ENCODE measurements around the gene MUL1. TPM values are rescaled to one million over a fixed set of nuclear protein-coding genes. Genes with fewer than 3 reads are reported as not detected.
"Not testable (repeated sequence)": the region's sequence is repeated elsewhere in the genome, so short reads cannot be mapped to it uniquely, and the experiment has no call there.

The MUL1 gene
- total RNA-seq, 1 experiment from 2014 or later, result 23.6 TPM

DNA sequence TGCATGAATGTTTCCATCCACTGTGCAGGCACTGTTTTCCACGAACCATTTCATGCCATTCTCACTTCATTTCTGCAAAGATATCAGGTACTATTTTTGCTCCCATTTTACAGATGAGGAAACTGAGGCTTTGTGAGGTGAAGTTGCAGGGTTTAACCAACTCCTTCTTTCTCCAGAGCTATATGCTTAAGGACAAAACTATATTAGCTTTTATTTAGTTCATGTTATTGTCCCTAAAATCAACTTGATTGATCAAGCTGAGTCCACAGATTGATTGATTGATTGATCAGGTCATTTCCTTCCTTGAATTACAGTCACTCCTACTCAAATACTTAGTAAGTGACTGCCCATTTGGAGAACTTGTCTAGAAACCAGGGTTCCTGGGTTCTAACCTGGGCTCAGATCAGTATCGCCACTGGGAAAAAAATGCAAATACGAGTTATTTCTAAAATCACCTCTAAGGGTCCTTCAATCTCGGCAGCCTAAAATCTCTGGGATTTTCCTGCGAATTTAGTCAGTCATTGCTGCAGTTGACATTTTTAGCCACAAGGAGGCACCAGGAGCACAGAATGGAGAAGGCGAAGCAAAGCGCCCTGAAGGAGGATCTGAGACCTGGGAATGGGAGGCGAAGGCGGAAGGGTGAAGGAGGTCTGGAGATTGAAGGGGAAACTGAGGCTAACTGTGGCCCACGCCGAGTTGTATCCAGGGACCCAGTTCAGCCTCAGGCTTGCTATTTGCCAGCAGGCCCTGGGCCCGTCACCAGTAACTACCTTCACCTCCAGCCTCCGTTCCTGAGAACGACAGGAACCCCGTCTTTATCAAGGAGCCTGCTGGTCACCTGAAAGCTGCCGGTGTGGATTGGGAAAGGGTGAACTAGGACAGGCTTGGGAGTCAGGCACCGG, 14.3 kb upstream of the MUL1 start:
- peak; percentile 74 for DNase-seq (ENCODE audit: low read depth)
- in situ Hi-C loops (cut with HindIII; ENCODE audit: low pct_unique_long_range_greater_than_20kb, low sequenced_read_pairs), result no loop called here

DNA sequence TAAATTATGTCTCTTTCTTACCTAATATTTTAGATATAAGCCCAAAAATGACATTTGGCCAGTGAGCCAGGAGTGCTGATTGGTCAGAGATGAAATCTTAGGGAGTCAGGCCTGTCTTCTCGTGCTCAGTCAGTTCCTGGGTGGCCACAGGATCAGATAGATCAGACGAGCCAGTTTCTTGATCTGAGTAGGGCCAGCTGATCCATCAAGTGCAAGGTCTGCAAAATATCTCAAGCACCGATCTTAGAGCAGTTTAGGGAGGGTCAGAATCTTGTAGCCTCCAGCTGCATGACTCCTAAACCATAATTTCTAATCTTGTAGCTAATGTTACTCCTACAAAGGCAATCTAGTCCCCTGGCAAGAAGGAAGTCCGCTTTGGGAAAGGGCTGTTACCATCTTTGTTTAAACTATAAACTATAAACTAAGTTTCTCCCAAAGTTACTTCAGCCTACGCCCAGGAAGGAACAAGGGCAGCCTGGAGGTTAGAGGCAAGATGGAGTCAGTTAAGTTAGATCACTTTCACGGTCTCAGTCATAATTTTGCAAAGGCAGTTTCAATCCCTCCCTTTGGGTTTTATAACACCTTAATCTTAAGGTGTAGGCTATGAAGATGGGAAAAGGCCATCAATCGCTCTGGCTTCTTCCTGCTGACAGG, 11.8 kb upstream of the MUL1 start:
- DNase-seq (ENCODE audit: low read depth); in situ Hi-C loops (cut with HindIII; ENCODE audit: low pct_unique_long_range_greater_than_20kb, low sequenced_read_pairs): not testable (repeated sequence)

DNA sequence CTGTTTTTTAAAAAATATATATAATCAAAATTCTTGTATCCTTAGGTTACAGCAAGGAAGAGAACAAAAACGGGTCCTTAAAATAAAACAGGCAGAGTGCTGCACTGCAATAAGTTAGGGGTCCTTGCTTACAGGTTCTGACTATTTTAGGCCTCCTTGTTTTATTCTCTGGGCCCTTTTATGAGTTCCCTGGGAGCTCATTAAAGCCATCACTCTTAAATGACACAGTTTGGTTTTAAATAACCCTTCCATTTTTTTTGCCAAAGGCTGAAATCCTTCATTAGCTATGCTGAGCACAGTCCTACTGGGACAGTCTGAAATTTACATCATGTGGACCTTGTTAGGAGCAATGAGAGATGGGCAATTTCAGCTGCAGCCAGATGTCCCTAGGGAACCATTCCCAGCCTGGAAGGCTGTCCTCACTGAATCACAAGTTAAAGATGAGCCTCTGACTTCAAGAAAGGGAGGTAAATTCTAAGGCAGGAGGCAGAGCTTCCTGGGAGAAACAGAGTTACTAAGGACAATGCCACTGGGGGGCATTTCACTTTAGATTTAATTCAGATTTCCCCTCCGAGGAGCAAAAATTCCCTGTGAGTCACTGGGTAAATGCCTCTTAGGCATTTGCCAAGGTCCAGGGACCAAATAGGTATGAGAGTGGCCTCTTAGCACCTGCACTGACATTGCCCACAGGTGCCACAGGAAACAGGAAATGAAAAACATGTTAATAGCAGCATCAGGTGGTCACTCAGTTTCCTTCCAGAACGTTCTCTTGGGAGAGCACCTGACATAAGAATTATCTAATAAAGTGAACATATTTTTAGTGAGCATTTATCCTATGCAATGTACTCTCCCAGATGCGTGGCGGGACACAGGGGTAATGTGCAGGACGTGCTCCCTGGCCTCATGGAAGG, 3.8 kb upstream of the MUL1 start:
- no peak for DNase-seq (ENCODE audit: low read depth)
- in situ Hi-C loops (cut with HindIII; ENCODE audit: low pct_unique_long_range_greater_than_20kb, low sequenced_read_pairs), result no loop called here

DNA sequence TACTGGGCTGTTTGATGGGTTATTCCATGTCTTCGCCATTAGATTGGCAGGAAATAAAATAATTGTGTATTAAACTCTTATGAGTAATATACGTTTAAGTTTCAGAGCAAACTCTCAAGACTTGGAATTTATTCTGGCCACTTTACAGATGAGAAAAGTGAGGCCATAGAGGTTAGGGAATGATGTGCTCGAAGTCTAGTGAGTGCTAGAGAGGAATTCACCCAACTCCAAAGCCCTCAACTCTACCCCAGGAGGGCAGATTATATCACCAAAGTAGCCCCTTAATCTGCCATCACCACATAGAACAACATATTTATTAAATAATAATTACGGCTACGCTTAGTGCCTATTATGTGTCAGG, 440 bp upstream of the MUL1 start:
- no peak for DNase-seq (ENCODE audit: low read depth)
- in situ Hi-C loops (cut with HindIII; ENCODE audit: low pct_unique_long_range_greater_than_20kb, low sequenced_read_pairs), result no loop called here

DNA sequence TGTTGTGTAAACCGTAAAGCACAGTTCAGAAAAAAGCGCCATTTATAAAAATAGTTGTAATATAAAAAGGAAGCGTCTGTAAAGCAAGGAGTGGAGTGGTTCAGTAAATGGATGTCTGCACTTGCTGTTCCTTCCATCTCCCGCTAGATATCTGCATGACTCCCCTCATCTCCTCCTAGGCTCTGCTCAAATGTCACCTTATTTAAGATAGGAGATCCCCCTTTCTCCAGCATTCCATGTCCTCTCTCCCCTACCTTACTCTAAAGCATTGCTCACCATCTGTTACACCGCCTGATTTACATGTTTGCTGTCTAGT, 745 bp downstream of the MUL1 start:
- no peak for DNase-seq (ENCODE audit: low read depth)
- in situ Hi-C loops (cut with HindIII; ENCODE audit: low pct_unique_long_range_greater_than_20kb, low sequenced_read_pairs), result no loop called here

DNA sequence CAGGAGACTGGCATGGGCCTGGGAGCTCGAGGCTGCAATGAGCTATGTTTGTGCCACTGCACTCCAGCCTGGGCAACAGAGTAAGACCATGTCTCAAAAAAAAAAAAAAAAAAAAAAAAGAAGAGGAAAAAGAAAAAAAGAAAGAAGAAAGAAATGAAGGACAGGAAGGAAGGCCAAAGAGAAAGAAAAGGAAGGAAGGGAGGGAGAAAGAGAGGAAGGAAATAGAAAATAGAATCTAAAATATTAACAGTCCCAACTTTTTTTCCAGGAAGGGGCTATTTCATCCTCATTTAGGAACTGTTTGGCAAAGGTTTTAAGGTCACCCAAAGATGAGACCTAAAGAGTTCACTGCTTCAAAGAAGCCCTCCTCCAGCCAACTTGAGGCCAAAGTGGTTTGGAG, 2.5 kb downstream of the MUL1 start:
- in situ Hi-C loops (cut with HindIII; ENCODE audit: low pct_unique_long_range_greater_than_20kb, low sequenced_read_pairs), result no loop called here
- DNase-seq (ENCODE audit: low read depth), result no peak

DNA sequence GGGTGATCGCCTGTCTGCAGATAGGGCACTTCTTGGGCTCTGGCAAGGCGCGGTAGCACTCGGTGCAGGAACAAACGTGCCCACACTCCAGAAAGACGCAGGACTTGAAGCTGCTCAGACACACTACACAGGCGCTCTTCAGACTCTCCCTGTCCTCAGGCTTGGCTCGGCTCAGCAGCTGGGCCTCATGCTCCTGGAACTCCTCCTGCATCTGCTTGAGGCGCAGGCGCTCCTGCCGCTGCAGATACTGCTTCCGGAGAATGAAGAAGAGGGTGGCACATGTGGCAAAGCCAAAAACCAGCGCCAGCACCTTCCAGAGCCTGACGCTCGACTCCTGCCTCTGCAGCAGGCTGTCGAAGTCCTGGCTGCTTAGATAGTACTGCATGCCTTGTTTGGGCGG, 7.2 kb downstream of the MUL1 start:
- no peak for DNase-seq (ENCODE audit: low read depth)
- in situ Hi-C loops (cut with HindIII; ENCODE audit: low pct_unique_long_range_greater_than_20kb, low sequenced_read_pairs), result no loop called here

DNA sequence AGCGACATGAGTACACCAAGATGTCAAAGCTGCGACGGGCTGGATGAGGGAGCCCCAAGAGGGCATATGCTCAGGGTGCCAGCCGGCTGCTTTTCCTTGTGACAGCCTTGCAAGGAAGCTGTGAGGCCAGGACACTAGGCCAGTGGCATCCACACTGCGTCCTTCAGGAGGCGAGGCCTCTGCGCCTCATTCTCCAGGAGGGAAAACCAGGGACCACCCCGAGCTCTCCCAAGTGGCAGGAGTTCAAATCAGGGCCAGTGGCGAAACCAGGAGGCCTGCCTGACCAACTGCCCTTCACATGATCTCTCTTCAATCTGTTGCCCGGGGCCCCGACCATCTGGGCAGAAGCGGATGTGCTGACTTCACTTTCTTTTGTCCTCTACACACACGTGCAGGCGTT, 8.2 kb downstream of the MUL1 start:
- DNase-seq (ENCODE audit: low read depth), result no peak
- in situ Hi-C loops (cut with HindIII; ENCODE audit: low pct_unique_long_range_greater_than_20kb, low sequenced_read_pairs), result no loop called here

DNA sequence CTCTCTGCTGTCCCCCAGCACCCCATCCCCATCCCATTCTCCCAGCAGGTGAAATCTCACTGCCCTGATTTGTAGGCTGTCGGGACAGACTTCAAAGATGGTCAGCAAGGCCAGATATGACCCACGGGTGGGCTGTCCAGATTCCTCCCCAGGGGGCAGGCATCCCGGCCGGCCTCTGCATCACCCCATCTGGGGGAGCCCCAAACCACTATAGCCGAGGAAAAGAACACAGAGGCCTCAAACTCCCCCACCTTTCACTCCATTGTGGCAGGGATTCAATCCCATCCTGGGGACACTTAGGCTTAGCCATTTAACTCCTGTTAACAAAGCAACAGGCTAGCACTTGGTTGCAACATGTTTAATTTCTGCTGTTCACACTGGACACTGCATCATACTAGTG, 8.8 kb downstream of the MUL1 start:
- DNase-seq (ENCODE audit: low read depth), result no peak
- in situ Hi-C loops (cut with HindIII; ENCODE audit: low pct_unique_long_range_greater_than_20kb, low sequenced_read_pairs), result no loop called here

DNA sequence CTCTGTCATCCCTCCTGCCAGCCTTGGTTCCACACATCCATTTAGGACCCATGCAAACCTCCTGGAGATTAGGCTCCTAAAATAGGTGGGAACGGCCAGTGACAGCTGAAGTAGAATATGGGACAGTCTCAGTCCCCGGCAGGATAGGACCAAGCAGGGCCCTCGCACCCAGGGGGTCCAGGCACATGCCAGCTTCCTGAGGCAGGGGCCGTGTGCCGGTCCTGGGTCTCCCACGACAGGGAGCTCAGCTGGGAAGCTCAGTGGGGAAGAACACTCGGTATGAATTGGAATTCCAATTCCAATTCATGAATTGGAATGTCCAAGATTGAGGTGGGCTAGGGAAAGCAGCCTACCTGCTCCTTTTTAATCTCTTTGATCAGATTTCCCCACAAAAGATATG, 9.8 kb downstream of the MUL1 start:
- DNase-seq (ENCODE audit: low read depth), result no peak

DNA sequence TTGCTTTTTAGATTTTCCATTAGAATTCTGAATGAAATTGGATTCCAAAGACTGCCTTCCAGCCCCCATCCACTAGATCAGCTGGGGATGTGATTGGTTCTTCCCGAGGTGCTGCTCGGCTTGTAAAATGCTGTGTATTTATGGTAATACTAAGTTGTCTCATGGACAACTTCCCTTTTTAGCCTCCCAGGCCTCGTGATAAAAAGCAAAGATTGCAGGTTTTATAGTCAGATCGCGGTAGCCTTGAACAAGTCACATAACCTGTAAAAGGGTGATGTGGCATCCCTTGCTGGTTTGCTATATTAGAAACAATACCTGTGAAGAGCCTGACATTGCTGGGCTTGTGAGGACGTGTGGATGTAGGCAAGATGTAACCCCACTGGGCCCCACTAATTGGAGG, 10.4 kb downstream of the MUL1 start:
- in situ Hi-C loops (cut with HindIII; ENCODE audit: low pct_unique_long_range_greater_than_20kb, low sequenced_read_pairs), result no loop called here
- no peak for DNase-seq (ENCODE audit: low read depth)

More for the DNA sequence above, 9.8 kb downstream of the MUL1 start:
- in situ Hi-C loops (cut with HindIII; ENCODE audit: low pct_unique_long_range_greater_than_20kb, low sequenced_read_pairs), result no loop called here

DNA sequence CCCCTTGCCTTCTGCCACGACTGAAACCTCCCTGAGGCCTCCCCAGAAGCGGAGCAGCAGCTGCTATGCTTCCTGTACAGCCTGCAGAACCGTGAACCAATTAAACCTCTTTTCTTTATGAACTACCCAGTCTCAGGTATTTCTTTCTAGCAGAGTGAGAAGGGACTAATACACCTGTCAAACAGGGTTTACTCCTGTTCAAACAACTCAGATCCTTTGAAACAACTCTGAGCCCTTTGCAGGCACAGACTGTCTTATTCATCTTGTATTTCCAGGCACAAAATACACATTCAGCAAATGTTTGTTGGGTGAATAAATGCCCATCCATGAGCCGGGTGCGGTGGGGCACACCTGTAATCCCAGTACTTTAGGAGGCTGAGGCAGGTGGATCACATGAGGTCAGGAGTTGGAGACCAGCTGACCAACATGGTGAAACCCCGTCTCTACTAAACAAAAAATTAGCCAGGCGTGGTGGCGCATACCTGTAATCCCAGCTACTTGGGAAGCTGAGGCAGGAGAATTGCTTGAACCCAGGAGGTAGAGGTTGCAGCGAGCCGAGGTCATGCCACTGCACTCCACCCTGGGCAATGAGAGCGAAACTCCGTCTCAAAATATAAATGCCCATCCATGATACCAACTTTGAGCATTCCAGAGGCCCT, 11.1 kb downstream of the MUL1 start:
- DNase-seq (ENCODE audit: low read depth); in situ Hi-C loops (cut with HindIII; ENCODE audit: low pct_unique_long_range_greater_than_20kb, low sequenced_read_pairs): not testable (repeated sequence)

DNA sequence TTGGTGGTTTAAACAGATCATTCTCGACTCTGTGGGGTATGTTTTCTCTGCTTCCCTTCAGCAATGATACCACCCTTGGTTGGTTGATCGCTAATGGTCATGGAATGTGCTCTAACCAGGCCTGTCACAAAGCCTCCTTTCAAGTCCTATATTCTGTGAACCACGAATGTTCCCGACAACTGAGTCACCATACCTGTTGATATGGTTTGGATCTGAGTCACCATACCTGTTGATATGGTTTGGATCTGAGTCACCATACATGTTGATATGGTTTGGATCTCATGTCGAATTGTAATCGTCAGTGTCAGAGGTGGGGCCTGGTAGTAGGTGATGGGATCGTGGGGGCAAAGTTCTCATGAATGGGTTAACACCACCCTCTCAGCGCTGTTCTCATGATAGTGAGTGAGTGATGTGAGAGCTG, 11.7 kb downstream of the MUL1 start:
- in situ Hi-C loops (cut with HindIII; ENCODE audit: low pct_unique_long_range_greater_than_20kb, low sequenced_read_pairs), result no loop called here

DNA sequence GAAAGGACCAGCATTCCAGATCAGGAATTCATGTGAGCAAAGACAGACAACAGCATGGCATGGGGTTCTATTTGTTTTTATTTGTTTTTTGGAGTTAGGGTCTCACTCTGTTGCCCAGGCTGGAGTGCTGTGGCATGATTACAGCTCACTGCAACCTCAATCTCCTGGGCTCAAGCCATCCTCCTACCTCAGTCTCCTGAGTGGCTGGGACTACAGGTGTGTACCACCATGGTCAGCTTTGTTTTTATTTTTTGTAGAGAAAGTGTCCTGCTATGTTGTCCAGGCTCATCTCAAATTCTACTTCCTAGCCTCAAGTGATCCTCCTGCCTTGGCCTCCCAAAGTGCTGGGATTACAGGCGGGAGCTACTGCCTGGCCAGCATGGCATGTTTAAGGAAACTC, 12.3 kb downstream of the MUL1 start:
- in situ Hi-C loops (cut with HindIII; ENCODE audit: low pct_unique_long_range_greater_than_20kb, low sequenced_read_pairs), result no loop called here
- DNase-seq (ENCODE audit: low read depth), result no peak

More for the DNA sequence above, 11.7 kb downstream of the MUL1 start:
- peak; percentile 63 for DNase-seq (ENCODE audit: low read depth)

DNA sequence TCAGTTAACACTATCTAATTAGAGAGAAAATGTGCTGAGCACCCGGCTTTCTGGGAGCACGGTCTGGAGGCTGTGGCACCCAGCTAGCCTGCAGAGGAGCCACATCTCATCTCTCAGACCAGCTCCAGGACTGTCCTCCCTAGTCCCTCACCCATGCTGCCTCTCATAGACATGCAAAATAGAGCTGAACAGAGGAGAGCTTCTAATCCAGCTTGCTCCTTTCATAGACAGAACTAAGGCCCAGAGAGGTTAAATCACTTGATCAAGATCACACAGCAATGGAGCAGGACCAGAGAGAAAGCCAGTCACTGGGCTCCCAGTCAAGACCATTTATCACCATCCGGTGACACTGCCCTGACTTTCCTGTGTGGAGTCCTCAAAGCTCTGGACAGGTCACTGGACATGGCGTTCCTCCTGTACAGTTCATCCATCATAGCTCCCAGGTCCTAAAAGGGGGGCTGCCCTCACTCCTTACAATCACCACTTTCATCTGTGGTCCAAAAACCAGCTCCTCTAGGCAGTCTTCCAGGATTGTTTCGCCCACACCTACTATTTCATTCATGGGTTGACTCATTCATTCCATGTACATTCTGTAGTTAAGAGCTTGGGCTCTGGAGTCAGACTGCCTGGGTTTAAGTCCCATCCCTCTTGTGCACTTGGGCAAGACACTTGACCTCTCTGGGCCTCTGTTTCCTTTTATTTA, 13.2 kb downstream of the MUL1 start:
- in situ Hi-C loops (cut with HindIII; ENCODE audit: low pct_unique_long_range_greater_than_20kb, low sequenced_read_pairs), result no loop called here
- DNase-seq (ENCODE audit: low read depth), result no peak

DNA sequence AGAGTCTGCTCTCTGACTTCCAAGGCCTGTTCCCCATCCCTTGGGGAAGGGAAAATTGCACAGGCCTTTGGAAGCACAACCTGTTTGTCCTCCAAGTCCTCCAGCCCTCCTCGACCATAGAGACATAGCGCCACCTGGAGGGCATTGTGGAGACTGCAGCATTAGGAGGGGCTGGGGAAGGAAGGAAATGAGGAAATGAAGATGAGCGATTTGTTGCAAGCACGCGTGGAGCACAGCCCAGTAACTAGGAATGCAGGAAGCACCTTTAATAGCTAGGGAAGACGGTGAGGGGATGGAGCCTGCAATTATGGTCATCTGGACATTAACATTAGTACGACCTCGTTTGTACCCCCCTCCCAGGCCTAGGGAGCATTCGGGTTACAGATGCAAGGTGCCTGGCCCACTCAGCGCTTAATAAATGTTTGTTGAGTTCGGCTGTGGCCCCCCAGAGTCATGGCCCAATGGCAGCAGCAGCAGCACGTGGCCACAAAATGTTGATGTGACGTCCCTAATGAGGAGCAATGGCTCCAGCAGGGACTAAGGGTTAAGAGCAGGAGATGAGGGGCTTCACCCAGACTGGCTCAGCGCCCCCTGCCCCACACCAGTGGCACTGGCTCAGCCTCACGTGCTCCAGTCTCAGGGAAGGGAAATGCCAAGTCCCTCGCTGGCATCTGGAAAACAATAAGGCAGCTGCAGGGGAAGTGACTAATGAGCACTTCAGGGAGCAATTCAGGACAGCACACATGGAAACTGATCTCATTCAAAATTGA, 13.9 kb downstream of the MUL1 start:
- in situ Hi-C loops (cut with HindIII; ENCODE audit: low pct_unique_long_range_greater_than_20kb, low sequenced_read_pairs), result no loop called here
- peak; percentile 85 for DNase-seq (ENCODE audit: low read depth)

DNA sequence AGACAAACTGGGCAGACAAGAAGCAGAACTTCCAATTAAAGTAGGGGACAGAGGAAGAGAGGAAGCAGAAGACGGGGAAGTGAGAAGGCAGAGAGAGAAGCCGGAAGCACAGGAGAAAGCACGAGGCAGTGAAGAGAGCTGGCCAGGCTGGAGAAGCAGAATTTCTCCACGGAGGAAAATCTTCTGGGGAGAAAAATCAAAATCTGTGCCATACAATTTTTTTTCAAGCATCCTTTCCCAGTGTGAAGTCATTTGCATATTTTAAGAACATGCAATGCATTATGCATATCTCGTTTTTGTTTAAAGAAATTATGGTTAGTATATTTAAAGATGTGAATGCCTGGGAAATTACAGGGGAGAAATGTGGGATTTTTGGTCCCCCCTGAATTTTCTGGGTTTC, 14.6 kb downstream of the MUL1 start:
- no peak for DNase-seq (ENCODE audit: low read depth)
- in situ Hi-C loops (cut with HindIII; ENCODE audit: low pct_unique_long_range_greater_than_20kb, low sequenced_read_pairs), result no loop called here

Data from Caki2 (cell line).